HepG2 (cell line): ENCODE data around the gene TIMM10. TPM values are rescaled to one million over a fixed set of nuclear protein-coding genes. Genes with fewer than 3 reads are reported as not detected.

Source experiments
- ATAC-seq: fragments of 200-7000 bp; cut with Tn5 transposase; 3 replicates; pipeline ENCODE4 v1.9.1; 2020; ENCODE audit warnings: mild to moderate bottlenecking, moderate library complexity
- BruUV-seq: library from RNA; stranded (reverse); fragments of 400-500 nt; replicated peaks from 2 replicates; lab custom pipeline; 2021; lab: Mats Ljungman, UMichigan
- CTCF ChIA-PET: fragments of 300-600 bp; formaldehyde crosslinking; extraction: SDS; loops from one replicate; lab custom pipeline; 2021; ENCODE audit warnings: low total read pairs, inconsistent platforms, low intra/inter-chr PET ratio; lab: Yijun Ruan, JAX
- POLR2A ChIA-PET: fragments of 350-600 bp; sonication (Branson Sonifier 250); formaldehyde crosslinking; loops from one replicate; lab custom pipeline; 2020; ENCODE audit warnings: antibody characterized with exemption, inconsistent platforms; lab: Yijun Ruan, JAX
- DNase-seq: peaks from one replicate; pipeline ENCODE4 v3.0.0-alpha.2; 2015; ENCODE audit warnings: low spot score
- FAIRE-seq: peaks from 3 replicates; lab custom pipeline; 2011; peaks lifted over from hg19 to GRCh38; lab: Jason Lieb, UNC
- H2AFZ ChIP-seq: one replicate; pipeline ENCODE4 v1.6.1; 2011; ENCODE audit warnings: low read length, inconsistent platforms
- H3K27ac ChIP-seq: fragments of 300-600 bp; 3 replicates; pipeline ENCODE4 v1.8.0; 2011; ENCODE audit warnings: mixed run types, mild to moderate bottlenecking, mixed read lengths, low read length, inconsistent platforms; ENCODE audit not compliant: insufficient read depth; ENCODE audit errors: extremely low read length
- H3K27me3 ChIP-seq, 2 experiments: fragments of 200-600 bp in 1 of 2; 2 replicates in 1 of 2; 3 replicates in 1 of 2; pipeline versions ENCODE4 v1.6.0 to v1.8.0; 2011; ENCODE audit warnings: low read length in 2 of 2, mild to moderate bottlenecking in 2 of 2, moderate library complexity in 2 of 2, inconsistent platforms in 1 of 2; ENCODE audit not compliant: insufficient read depth in 2 of 2, control insufficient read depth in 1 of 2
- H3K36me3 ChIP-seq, 2 experiments: fragments of 200-600 bp in 1 of 2; replicated peaks in 1 of 2; 2 replicates in 1 of 2; 3 replicates in 1 of 2; pipeline versions ENCODE4 v1.5.1 to v1.8.0; 2011; ENCODE audit warnings: low read length in 2 of 2, inconsistent platforms in 1 of 2; ENCODE audit not compliant: insufficient read depth in 2 of 2, control insufficient read depth in 1 of 2
- H3K4me1 ChIP-seq: 2 replicates; pipeline ENCODE4 v1.5.1; 2012; ENCODE audit warnings: low read length, inconsistent platforms; ENCODE audit not compliant: insufficient read depth
- H3K4me2 ChIP-seq: 2 replicates; pipeline ENCODE4 v1.6.0; 2011; ENCODE audit warnings: low read depth, low read length, inconsistent platforms
- H3K4me3 ChIP-seq, 3 experiments: fragments of 200-600 bp in 1 of 3; sonication (generic), shearing (Covaris generic) in 1 of 3; replicated peaks in 1 of 3; 2 replicates each; pipeline ENCODE4 v1.5.1; 2011 to 2016; ENCODE audit warnings: low read length in 3 of 3, inconsistent platforms in 2 of 3, low read depth in 2 of 3, mild to moderate bottlenecking in 2 of 3, control low read depth in 1 of 3, mixed read lengths in 1 of 3; ENCODE audit not compliant: insufficient read depth in 1 of 3
- H3K79me2 ChIP-seq: one replicate; pipeline ENCODE4 v1.6.1; 2011; ENCODE audit warnings: low read length, inconsistent platforms; ENCODE audit not compliant: insufficient read depth
- H3K9ac ChIP-seq: 2 replicates; pipeline ENCODE4 v1.6.0; 2011; ENCODE audit warnings: mild to moderate bottlenecking, low read depth, low read length, inconsistent platforms; ENCODE audit not compliant: insufficient read depth
- H3K9me3 ChIP-seq: 2 replicates; pipeline ENCODE4 v1.5.1; 2012; ENCODE audit warnings: mild to moderate bottlenecking, low read length
- H4K20me1 ChIP-seq: 2 replicates; pipeline ENCODE4 v1.6.0; 2011; ENCODE audit warnings: inconsistent platforms, mild to moderate bottlenecking, low read length, moderate library complexity; ENCODE audit not compliant: insufficient read depth
- HDAC2 ChIP-seq: sonication (generic); formaldehyde crosslinking; IDR thresholded peaks from 2 replicates; pipeline ENCODE4 v1.4.0; 2020; ENCODE audit warnings: missing genetic modification reagents
- NFIC ChIP-seq: IDR thresholded peaks from 2 replicates; pipeline ENCODE4 v1.6.1; 2012; ENCODE audit warnings: mild to moderate bottlenecking, low read length, inconsistent platforms
- ZBTB44 ChIP-seq: sonication (generic); formaldehyde crosslinking; IDR thresholded peaks from 2 replicates; pipeline ENCODE4 v1.4.0; 2020; ENCODE audit warnings: missing genetic modification reagents
- ZNF674 ChIP-seq: sonication (generic); formaldehyde crosslinking; IDR thresholded peaks from 2 replicates; pipeline ENCODE4 v1.5.0; 2020; ENCODE audit warnings: low read depth, mild to moderate bottlenecking, missing genetic modification reagents
- WGBS: methylation state at CpG from one replicate; pipeline ENCODE4 v1.1.6; 2017; ENCODE audit warnings: low lambda C conversion rate; 5-methylcytosine and 5-hydroxymethylcytosine counted together
- in situ Hi-C: cut with HindIII; loops from 2 replicates; pipeline ENCODE4 v1.10.0; 2017; ENCODE audit warnings: low pct_unique_long_range_greater_than_20kb; ENCODE audit not compliant: extremely low pct_ligation_motif_present
- intact Hi-C: fragments of 100-400 bp; cut with micrococcal nuclease; formaldehyde crosslinking; loops from one replicate; pipeline ENCODE4 v1.10.0; 2022; ENCODE audit not compliant: unreplicated experiment
- polyA plus RNA-seq, 8 experiments: library from polyadenylated mRNA; depleted of rRNA in 3 of 8; stranded (reverse) in 7 of 8; unstranded in 1 of 8; fragments of >200 nt; fragmentation: Illumina TruSeq in 4 of 8; extraction: Trizol in 4 of 8; gene quantifications; 2 replicates each; pipeline versions ENCODE4 v1.2.1 to v1.2.3, GENCODE V29; 2011 to 2016; ENCODE audit warnings: low read depth in 4 of 8, missing spikeins in 1 of 8, mixed read lengths in 1 of 8; ENCODE audit not compliant: insufficient read depth in 1 of 8
- total RNA-seq, 5 experiments: library from RNA; depleted of rRNA; stranded (reverse); fragments of >200 nt; fragmentation: Illumina TruSeq; extraction: Trizol; gene quantifications; 2 replicates each; pipeline ENCODE4 v1.2.3, GENCODE V29; 2016; ENCODE audit warnings: low read depth in 1 of 5
- TF ChIP-seq, protein P1 (sequence below): sonication (generic); formaldehyde crosslinking; IDR thresholded peaks from 2 replicates; pipeline ENCODE4 v1.5.0; 2020; ENCODE audit warnings: missing genetic modification reagents, mild to moderate bottlenecking, borderline replicate concordance
- TF ChIP-seq, protein P2 (sequence below): sonication (generic); formaldehyde crosslinking; IDR thresholded peaks from 2 replicates; pipeline ENCODE4 v1.5.1; 2020; ENCODE audit warnings: mild to moderate bottlenecking, missing genetic modification reagents, moderate library complexity
- TF ChIP-seq, protein P3 (sequence below), 2 experiments: fragments of 450-650 bp in 1 of 2; sonication (generic) in 1 of 2; formaldehyde crosslinking in 1 of 2; IDR thresholded peaks; 2 replicates each; pipeline versions ENCODE4 v1.6.1 to v1.8.0; 2016 to 2022; ENCODE audit warnings: antibody characterized with exemption in 1 of 2, mild to moderate bottlenecking in 1 of 2, missing genetic modification reagents in 1 of 2

The TIMM10 gene
- total and polyA plus RNA-seq, 2 of the 13 experiments (the other 11 are each of a cell fraction or from before 2014, with no cell fraction given), result 67.8 to 82.2 TPM

GRCh38 chr11:57501953-57502352 is 28.6 kb downstream of the TIMM10 start:
- Histone ChIP-seq H3K27me3 (no peaks in the 10 kb centered on the region), H3K36me3 (peaks cover 14 to 53% of the 10 kb centered on the region in 2 experiments; a peak in 4 of 5 replicates), H3K27ac (peak overlapping the region; percentile 55), H4K20me1 (peaks cover 13% of the 10 kb centered on the region), H3K4me3 (no peak overlapping the region), H3K4me2 (no peak overlapping the region), H3K79me2 (peaks cover 50% of the 10 kb centered on the region), H3K4me1 (peaks cover 100% of the 10 kb centered on the region), H2AFZ (no peak overlapping the region), H3K9me3 (no peaks in the 10 kb centered on the region), H3K9ac (no peak overlapping the region)
- DNase-seq (no peak), ATAC-seq (no peak), FAIRE-seq (no peak)
- 72% methylated on average over 4 of the region's 4 CpGs for WGBS
- BruUV-seq, result no TSS peak
- ChIA-PET POLR2A (interaction anchor here (0.6 to 9.7 kb wide), 5 partner anchors 9 to 253 kb away, joined by 3 to 111 read pairs (median 3); partner anchors contain the start of gene SLC43A1), CTCF (no interaction called here)
- intact Hi-C loops (no loop called here), in situ Hi-C loops (no loop called here)
- TF ChIP-seq, protein P1, sequence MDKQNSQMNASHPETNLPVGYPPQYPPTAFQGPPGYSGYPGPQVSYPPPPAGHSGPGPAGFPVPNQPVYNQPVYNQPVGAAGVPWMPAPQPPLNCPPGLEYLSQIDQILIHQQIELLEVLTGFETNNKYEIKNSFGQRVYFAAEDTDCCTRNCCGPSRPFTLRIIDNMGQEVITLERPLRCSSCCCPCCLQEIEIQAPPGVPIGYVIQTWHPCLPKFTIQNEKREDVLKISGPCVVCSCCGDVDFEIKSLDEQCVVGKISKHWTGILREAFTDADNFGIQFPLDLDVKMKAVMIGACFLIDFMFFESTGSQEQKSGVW, result no peak
- no peak for TF ChIP-seq HDAC2 (CRISPR knock-in tag)
- no peak for TF ChIP-seq ZBTB44 (CRISPR knock-in tag)
- TF ChIP-seq, protein P2, sequence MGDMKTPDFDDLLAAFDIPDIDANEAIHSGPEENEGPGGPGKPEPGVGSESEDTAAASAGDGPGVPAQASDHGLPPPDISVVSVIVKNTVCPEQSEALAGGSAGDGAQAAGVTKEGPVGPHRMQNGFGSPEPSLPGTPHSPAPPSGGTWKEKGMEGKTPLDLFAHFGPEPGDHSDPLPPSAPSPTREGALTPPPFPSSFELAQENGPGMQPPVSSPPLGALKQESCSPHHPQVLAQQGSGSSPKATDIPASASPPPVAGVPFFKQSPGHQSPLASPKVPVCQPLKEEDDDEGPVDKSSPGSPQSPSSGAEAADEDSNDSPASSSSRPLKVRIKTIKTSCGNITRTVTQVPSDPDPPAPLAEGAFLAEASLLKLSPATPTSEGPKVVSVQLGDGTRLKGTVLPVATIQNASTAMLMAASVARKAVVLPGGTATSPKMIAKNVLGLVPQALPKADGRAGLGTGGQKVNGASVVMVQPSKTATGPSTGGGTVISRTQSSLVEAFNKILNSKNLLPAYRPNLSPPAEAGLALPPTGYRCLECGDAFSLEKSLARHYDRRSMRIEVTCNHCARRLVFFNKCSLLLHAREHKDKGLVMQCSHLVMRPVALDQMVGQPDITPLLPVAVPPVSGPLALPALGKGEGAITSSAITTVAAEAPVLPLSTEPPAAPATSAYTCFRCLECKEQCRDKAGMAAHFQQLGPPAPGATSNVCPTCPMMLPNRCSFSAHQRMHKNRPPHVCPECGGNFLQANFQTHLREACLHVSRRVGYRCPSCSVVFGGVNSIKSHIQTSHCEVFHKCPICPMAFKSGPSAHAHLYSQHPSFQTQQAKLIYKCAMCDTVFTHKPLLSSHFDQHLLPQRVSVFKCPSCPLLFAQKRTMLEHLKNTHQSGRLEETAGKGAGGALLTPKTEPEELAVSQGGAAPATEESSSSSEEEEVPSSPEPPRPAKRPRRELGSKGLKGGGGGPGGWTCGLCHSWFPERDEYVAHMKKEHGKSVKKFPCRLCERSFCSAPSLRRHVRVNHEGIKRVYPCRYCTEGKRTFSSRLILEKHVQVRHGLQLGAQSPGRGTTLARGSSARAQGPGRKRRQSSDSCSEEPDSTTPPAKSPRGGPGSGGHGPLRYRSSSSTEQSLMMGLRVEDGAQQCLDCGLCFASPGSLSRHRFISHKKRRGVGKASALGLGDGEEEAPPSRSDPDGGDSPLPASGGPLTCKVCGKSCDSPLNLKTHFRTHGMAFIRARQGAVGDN (CRISPR knock-in tag), result no peak; the same call in 1 of the 2 replicates
- TF ChIP-seq, protein P3, sequence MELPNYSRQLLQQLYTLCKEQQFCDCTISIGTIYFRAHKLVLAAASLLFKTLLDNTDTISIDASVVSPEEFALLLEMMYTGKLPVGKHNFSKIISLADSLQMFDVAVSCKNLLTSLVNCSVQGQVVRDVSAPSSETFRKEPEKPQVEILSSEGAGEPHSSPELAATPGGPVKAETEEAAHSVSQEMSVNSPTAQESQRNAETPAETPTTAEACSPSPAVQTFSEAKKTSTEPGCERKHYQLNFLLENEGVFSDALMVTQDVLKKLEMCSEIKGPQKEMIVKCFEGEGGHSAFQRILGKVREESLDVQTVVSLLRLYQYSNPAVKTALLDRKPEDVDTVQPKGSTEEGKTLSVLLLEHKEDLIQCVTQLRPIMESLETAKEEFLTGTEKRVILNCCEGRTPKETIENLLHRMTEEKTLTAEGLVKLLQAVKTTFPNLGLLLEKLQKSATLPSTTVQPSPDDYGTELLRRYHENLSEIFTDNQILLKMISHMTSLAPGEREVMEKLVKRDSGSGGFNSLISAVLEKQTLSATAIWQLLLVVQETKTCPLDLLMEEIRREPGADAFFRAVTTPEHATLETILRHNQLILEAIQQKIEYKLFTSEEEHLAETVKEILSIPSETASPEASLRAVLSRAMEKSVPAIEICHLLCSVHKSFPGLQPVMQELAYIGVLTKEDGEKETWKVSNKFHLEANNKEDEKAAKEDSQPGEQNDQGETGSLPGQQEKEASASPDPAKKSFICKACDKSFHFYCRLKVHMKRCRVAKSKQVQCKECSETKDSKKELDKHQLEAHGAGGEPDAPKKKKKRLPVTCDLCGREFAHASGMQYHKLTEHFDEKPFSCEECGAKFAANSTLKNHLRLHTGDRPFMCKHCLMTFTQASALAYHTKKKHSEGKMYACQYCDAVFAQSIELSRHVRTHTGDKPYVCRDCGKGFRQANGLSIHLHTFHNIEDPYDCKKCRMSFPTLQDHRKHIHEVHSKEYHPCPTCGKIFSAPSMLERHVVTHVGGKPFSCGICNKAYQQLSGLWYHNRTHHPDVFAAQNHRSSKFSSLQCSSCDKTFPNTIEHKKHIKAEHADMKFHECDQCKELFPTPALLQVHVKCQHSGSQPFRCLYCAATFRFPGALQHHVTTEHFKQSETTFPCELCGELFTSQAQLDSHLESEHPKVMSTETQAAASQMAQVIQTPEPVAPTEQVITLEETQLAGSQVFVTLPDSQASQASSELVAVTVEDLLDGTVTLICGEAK (IDR thresholded peaks at IDR 0.05), result no peak
- TF ChIP-seq, protein P3 (CRISPR knock-in tag; IDR thresholded peaks at IDR 0.05), result no peak
- no peak for TF ChIP-seq ZNF674
- 0 out of 2 replicates have a peak, but pooled peaks have one; percentile 8 for TF ChIP-seq NFIC
